Stomach smooth muscle (tissue), 2 donors: ENCODE data around the gene FOXN1.
"Not testable (repeated sequence)": the region's sequence is repeated elsewhere in the genome, so short reads cannot be mapped to it uniquely, and the experiment has no call there.

Experiments
- H3K27ac ChIP-seq: one replicate; pipeline ENCODE4 v1.7.0; 2013; ENCODE audit warnings: mild to moderate bottlenecking, low read length, inconsistent platforms
- H3K27me3 ChIP-seq, 2 donors: one replicate each; pipeline ENCODE4 v1.7.0; 2013; ENCODE audit warnings: low read length in 2 of 2; ENCODE audit not compliant: insufficient read depth in 2 of 2, control insufficient read depth in 1 of 2
- H3K36me3 ChIP-seq, 2 donors: one replicate each; pipeline ENCODE4 v1.7.0; 2013; ENCODE audit warnings: low read length in 2 of 2; ENCODE audit not compliant: control insufficient read depth in 2 of 2, insufficient read depth in 2 of 2
- H3K4me1 ChIP-seq: one replicate; pipeline ENCODE4 v1.7.0; 2013; ENCODE audit warnings: low read length; ENCODE audit not compliant: control insufficient read depth, insufficient read depth
- H3K4me3 ChIP-seq, 2 donors: one replicate each; pipeline ENCODE4 v1.7.0; 2013; ENCODE audit warnings: low read length in 2 of 2
- H3K9ac ChIP-seq, 2 donors: one replicate each; pipeline ENCODE4 v1.7.0; 2013; ENCODE audit warnings: low read length in 2 of 2, mild to moderate bottlenecking in 1 of 2
- H3K9me3 ChIP-seq, 2 donors: one replicate each; pipeline ENCODE4 v1.7.0; 2013; ENCODE audit warnings: low read length in 2 of 2; ENCODE audit not compliant: control insufficient read depth in 2 of 2
- donor health status: healthy.
- donor health status: Pancreatic carcinoma.

FOXN1 gene, protein sequence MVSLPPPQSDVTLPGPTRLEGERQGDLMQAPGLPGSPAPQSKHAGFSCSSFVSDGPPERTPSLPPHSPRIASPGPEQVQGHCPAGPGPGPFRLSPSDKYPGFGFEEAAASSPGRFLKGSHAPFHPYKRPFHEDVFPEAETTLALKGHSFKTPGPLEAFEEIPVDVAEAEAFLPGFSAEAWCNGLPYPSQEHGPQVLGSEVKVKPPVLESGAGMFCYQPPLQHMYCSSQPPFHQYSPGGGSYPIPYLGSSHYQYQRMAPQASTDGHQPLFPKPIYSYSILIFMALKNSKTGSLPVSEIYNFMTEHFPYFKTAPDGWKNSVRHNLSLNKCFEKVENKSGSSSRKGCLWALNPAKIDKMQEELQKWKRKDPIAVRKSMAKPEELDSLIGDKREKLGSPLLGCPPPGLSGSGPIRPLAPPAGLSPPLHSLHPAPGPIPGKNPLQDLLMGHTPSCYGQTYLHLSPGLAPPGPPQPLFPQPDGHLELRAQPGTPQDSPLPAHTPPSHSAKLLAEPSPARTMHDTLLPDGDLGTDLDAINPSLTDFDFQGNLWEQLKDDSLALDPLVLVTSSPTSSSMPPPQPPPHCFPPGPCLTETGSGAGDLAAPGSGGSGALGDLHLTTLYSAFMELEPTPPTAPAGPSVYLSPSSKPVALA

DNA sequence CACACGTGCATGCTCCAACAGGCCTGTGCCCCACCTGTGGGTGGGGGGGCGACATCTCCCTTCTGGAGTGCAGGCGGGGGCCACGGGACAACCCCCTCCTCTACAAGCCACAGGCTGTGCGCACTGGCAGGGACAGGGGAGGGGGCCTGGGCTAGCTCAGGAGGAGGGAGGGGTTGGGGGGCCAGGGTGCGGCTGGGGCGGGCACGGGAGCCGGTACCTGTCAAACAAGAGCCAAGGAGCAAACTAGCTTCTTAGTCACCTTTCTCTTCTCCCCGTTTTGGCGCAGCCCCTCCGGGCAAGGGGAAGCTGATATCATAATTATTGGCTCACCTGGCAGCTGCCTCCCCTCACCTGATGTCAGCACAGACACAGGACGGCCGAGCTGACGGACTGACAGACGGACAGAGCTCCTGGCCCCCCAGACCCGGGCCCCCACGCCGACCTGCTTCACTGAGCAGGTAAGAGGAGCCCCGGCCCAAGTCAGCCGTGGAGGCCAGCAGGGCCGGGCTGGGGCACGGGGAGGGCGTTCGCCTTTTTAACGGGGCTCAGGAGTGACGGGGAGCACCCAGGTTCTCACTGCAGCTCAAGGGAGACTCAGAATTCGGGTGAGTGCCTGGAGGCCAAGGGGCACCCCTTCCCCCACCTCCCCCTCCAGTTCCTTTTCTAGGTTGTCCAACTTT, at the start of gene FOXN1:
Gene FOXN1 (plus strand): TSS at position 363 of the 680 bp plus-strand sequence. CDS start 17,622 bp downstream, outside the sequence.
- no peak within 1 kb of the TSS for H3K4me3 ChIP-seq
- H3K9me3 ChIP-seq: no peaks in the 10 kb centered on the region
- peaks cover 3% of the 10 kb centered on the region for H3K4me1 ChIP-seq
- peaks cover 10 to 24% of the 10 kb centered on the region in 2 donors for H3K27me3 ChIP-seq
- H3K9ac ChIP-seq: no peak within 1 kb of the TSS
- H3K36me3 ChIP-seq: no peaks in the 10 kb centered on the region
- no peak within 1 kb of the TSS for H3K27ac ChIP-seq

DNA sequence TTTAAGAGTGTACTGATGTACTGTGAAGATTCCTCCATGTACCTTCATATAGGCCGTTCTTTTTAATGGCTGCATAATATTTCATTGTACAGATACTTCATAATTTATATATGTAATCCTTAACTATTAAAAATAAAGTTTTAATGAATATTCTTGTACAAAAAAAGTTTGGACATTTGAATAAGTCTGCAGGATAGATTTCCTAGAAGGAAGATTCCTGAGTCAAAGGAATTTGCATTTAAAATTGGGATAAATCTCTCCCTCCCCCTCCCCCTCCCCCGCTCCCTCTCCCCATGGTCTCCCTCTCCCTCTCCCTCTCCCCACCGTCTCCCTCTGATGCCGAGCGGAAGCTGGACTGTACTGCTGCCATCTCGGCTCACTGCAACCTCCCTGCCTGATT, 48.3 kb upstream of the FOXN1 start:
- H3K4me3 ChIP-seq: no peak overlapping the region
- H3K27ac ChIP-seq: no peak overlapping the region
- H3K9me3 ChIP-seq: no peaks in the 10 kb centered on the region
- no peaks in the 10 kb centered on the region for H3K36me3 ChIP-seq
- no peak overlapping the region for H3K9ac ChIP-seq
- H3K4me1 ChIP-seq: no peaks in the 10 kb centered on the region
- H3K27me3 ChIP-seq: no peaks in the 10 kb centered on the region

DNA sequence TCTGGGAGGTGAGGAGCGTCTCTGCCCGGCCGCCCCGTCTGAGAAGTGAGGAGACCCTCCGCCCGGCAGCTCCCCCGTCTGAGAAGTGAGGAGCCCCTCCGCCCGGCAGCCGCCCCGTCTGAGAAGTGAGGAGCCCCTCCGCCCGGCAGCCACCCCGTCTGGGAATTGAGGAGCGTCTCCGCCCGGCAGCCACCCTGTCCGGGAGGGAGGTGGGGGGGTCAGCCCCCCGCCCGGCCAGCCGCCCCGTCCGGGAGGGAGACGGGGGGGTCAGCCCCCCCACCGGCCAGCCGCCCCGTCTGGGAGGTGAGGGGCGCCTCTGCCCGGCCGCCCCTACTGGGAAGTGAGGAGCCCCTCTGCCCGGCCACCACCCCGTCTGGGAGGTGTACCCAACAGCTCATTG, 47.3 kb upstream of the FOXN1 start:
- not testable (repeated sequence) for H3K4me1 ChIP-seq

DNA sequence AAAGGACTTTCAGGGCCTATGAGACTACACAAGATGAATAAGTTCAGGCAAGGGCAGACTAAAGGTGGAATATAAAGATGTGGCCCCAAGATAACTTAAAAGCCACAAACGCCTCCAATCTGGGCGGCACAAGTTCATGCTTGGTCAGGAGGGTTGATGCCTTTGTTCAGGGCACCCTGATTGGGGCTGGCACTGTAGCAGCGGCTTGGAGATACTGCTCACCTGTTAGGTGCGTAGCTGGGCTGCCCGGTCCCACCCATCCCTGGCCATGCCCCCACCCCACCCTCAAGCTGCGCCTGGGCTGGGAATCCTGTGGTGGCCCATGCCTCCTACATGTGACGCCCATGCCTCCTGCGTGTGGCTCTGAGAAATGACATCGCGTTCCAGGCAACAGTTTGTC, 45.2 kb upstream of the FOXN1 start:
- peaks cover under 1% of the 10 kb centered on the region for H3K4me1 ChIP-seq

More for the DNA sequence above, 47.3 kb upstream of the FOXN1 start:
- H3K9me3 ChIP-seq, H3K36me3 ChIP-seq, H3K27me3 ChIP-seq, H3K27ac ChIP-seq, H3K4me3 ChIP-seq, H3K9ac ChIP-seq: not testable (repeated sequence)

DNA sequence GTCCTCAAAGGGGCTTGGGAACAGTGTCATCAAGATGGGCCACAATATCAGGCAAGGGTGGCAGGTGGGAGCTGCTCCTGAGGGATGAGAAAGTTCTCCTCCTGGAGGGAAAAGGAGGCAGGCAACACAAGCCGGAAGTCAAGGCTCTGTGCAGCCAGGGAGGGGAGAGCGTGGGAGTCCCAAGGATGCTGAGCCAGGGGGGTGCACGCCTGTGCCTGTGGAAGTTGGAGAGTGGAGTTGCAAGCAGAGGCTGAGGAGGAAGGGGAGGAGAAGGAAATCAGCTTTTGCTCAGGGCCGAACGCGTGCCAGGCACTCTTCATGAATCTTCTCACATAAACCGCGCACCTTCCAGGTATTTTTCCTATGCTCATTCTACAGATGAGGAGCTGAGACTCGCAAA, 40.1 kb upstream of the FOXN1 start:
- H3K36me3 ChIP-seq: no peaks in the 10 kb centered on the region
- H3K9me3 ChIP-seq: no peaks in the 10 kb centered on the region
- peaks cover 3% of the 10 kb centered on the region for H3K4me1 ChIP-seq
- H3K27me3 ChIP-seq: peaks cover 11 to 17% of the 10 kb centered on the region in 2 donors
- no peak overlapping the region for H3K27ac ChIP-seq
- no peak overlapping the region for H3K9ac ChIP-seq
- no peak overlapping the region for H3K4me3 ChIP-seq

More for the DNA sequence above, 45.2 kb upstream of the FOXN1 start:
- H3K9ac ChIP-seq: no peak overlapping the region
- no peak overlapping the region for H3K27ac ChIP-seq
- no peaks in the 10 kb centered on the region for H3K36me3 ChIP-seq
- H3K27me3 ChIP-seq: peaks cover 8 to 10% of the 10 kb centered on the region in 2 donors
- H3K9me3 ChIP-seq: no peaks in the 10 kb centered on the region
- no peak overlapping the region for H3K4me3 ChIP-seq

DNA sequence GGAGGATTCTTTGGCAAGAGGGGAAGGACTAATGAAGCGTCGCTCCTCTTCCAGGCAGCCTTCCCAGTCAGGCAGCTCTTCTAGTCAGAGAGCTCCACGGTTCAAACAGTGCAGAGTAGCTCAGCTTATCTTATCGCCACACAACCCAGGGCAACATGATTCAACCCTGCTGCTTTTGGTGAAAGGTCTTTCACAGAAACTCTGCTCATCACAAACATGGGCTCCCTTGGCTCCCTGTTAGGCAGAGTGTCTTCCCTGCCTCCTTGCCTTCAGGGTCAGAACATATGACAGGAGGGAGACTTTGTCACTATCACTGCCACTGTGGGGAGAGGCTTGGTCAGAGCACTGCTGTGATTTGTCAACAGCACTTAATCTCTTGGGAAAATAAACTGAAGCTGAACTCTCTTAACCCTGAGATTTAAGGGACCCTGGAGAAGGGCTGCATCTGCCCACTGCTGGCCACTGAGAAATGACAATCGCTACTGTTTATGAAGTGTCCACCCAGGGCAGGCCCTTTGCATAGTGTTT, 39.6 kb upstream of the FOXN1 start:
- H3K36me3 ChIP-seq: no peaks in the 10 kb centered on the region
- no peak overlapping the region for H3K9ac ChIP-seq
- H3K27ac ChIP-seq: no peak overlapping the region
- H3K4me1 ChIP-seq: peaks cover 3% of the 10 kb centered on the region
- H3K4me3 ChIP-seq: no peak overlapping the region
- H3K27me3 ChIP-seq: peaks cover 11 to 17% of the 10 kb centered on the region in 2 donors
- H3K9me3 ChIP-seq: no peaks in the 10 kb centered on the region

DNA sequence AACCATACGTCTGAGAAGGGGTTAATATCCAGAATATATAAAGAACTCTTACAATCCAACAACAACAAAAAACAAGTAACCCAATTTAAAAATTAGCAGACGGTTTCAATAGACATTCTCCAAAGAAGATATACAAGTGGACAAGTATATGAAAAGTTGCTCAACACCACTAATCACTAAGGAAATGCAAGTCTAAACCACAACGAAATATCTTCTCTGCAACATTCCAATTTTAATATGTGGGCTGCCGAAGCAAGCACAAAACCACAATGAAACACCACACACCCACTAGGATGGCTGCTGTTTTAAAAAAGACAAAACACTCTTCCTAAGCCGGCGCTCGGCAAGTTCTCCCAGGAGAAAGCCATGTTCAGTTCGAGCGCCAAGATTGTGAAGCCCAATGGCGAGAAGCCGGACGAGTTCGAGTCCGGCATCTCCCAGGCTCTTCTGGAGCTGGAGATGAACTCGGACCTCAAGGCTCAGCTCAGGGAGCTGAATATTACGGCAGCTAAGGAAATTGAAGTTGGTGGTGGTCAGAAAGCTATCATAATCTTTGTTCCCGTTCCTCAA, 38.6 kb upstream of the FOXN1 start:
- H3K27me3 ChIP-seq: peaks cover 11 to 20% of the 10 kb centered on the region in 2 donors
- no peaks in the 10 kb centered on the region for H3K36me3 ChIP-seq
- H3K9me3 ChIP-seq: no peaks in the 10 kb centered on the region
- peaks cover 3% of the 10 kb centered on the region for H3K4me1 ChIP-seq
- H3K27ac ChIP-seq: no peak overlapping the region
- no peak overlapping the region for H3K9ac ChIP-seq
- no peak overlapping the region for H3K4me3 ChIP-seq

DNA sequence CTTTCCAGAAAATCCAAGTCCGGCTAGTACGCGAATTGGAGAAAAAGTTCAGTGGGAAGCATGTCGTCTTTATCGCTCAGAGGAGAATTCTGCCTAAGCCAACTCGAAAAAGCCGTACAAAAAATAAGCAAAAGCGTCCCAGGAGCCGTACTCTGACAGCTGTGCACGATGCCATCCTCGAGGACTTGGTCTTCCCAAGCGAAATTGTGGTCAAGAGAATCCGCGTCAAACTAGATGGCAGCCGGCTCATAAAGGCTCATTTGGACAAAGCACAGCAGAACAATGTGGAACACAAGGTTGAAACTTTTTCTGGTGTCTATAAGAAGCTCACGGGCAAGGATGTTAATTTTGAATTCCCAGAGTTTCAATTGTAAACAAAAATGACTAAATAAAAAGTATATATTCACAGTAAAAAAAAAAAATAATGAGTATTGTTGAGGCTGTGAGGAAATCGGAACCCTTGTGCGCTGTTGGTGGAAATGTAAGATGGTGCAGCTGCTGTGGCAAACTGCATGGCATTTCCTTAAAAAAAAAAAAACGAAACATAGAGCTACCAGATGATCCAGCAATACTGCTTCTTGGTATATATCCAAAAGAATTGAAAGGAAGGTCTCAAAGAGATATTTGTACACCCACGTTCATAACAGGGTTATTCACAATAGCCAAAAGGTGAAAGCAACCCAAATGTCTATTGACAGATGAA, 38.0 kb upstream of the FOXN1 start:
- not testable (repeated sequence) for H3K4me3 ChIP-seq, H3K9ac ChIP-seq, H3K4me1 ChIP-seq, H3K9me3 ChIP-seq, H3K36me3 ChIP-seq, H3K27ac ChIP-seq
- H3K27me3 ChIP-seq: peaks cover 8 to 19% of the 10 kb centered on the region in 2 donors

DNA sequence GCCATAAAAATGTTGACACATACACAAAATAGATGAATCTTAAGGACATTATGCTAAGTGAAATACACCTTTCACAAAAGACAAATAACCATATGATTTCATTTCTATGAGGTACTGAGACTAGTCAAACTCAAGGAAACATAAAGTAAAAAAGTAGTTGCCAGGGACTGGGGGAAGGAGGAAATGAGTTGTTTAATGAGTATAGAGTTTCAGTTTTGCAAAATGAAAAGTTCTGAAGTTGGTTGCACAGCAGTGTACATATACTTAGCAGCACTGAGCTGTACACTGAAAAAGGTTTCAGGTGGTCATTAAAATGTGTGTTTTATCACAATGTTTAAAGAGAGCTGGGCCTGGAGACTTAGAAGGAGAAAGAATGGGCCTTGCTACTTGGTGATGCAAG, 37.4 kb upstream of the FOXN1 start:
- Histone ChIP-seq H3K36me3 (no peaks in the 10 kb centered on the region), H3K27me3 (peaks cover 8 to 18% of the 10 kb centered on the region in 2 donors), H3K9ac (no peak overlapping the region), H3K4me1 (peaks cover 3% of the 10 kb centered on the region), H3K27ac (no peak overlapping the region), H3K4me3 (no peak overlapping the region), H3K9me3 (no peaks in the 10 kb centered on the region)

DNA sequence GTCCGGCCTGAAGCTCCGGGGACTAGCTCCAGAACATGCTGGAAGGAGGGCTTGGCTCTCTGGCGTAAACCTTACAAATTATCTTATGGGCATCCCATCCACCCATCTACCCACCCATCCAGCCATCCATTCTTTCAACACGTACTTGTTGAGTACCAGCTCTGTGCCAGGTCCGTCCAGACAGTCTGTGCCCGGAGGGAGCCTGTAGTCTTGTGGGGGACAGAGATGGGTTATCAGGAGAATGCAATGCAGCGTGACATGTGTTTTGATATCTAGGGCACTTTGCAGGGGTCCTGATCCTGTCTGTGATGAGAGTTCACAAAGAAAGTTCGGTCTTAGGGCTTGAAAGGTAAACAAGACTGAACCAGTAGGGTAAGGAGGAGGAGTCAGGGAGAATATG, 36.8 kb upstream of the FOXN1 start:
- H3K36me3 ChIP-seq: no peaks in the 10 kb centered on the region
- no peak overlapping the region for H3K27ac ChIP-seq
- peaks cover 3% of the 10 kb centered on the region for H3K4me1 ChIP-seq
- H3K27me3 ChIP-seq: peaks cover 8 to 18% of the 10 kb centered on the region in 2 donors
- no peak overlapping the region for H3K4me3 ChIP-seq
- H3K9ac ChIP-seq: no peak overlapping the region
- H3K9me3 ChIP-seq: no peaks in the 10 kb centered on the region
